Transverse colon (tissue), 3 donors: Measurements from ENCODE around the gene KCNS1.

Experiments used
- POLR2A ChIP-seq: fragments of 450-650 bp; IDR thresholded peaks from one replicate; pipeline ENCODE4 v1.6.1; 2016; ENCODE audit warnings: antibody characterized with exemption, mild to moderate bottlenecking, moderate library complexity
- TF ChIP-seq, protein P1 (sequence below), 5 experiments: fragments of 200-600 bp in 3 of 5; fragments of 450-650 bp in 2 of 5; sonication (generic) in 3 of 5; IDR thresholded peaks; 1 replicate in 2 of 5; 2 replicates in 3 of 5; pipeline ENCODE4 v1.5.1; 2016 to 2017; ENCODE audit warnings: antibody characterized with exemption in 5 of 5, inconsistent platforms in 3 of 5, mild to moderate bottlenecking in 2 of 5, moderate library complexity in 1 of 5

DNA sequence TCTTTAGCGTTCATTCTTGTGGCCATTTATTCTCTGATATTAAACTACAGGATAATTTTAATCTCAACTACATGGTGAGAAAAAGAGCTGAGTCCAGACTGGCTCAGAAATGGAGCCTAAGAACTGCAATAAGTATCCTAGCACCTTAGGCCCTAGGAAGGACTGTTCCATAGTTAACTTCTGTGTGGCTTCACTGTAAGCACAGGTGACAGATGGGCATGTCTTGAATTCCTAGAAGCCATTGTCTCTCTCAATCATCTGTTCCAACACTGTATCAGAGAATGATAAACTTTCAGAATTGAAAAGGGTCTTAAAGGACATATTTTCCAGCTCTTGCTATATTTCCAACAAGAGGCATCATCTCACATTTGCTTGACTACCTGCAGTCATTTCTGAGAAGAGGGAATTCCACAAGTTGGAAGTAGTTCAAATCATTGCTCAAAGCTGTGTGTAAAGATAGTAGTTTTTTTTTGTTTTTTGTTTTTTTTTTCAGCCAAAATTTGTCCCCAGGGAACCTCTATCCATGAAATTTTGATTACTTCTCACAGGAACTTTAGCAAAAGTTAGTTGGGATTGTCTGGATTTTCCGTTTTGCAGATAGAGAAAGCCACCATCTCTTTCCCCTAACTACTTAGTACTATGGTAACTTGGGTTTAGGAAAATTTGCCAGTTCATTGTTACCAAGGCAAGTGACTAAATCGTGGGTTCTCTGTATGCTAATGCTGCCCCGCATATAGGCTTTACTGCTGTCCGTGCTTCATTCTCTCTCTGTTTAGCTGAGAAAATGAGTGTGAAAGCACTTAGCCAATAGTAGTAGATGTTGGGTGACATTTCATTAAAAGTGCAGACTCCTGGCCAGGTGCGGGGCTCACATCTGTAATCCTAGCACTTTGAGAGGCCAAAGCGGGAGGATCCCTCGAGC, 47.2 kb downstream of the KCNS1 start:
- TF ChIP-seq POLR2A = no peak
- TF ChIP-seq, protein P1, sequence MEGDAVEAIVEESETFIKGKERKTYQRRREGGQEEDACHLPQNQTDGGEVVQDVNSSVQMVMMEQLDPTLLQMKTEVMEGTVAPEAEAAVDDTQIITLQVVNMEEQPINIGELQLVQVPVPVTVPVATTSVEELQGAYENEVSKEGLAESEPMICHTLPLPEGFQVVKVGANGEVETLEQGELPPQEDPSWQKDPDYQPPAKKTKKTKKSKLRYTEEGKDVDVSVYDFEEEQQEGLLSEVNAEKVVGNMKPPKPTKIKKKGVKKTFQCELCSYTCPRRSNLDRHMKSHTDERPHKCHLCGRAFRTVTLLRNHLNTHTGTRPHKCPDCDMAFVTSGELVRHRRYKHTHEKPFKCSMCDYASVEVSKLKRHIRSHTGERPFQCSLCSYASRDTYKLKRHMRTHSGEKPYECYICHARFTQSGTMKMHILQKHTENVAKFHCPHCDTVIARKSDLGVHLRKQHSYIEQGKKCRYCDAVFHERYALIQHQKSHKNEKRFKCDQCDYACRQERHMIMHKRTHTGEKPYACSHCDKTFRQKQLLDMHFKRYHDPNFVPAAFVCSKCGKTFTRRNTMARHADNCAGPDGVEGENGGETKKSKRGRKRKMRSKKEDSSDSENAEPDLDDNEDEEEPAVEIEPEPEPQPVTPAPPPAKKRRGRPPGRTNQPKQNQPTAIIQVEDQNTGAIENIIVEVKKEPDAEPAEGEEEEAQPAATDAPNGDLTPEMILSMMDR (IDR thresholded peaks at IDR 0.05) = no peak
